Spleen (tissue), 11 donors: ENCODE measurements around the gene BUB1B. TPM values are rescaled to one million over a fixed set of nuclear protein-coding genes. Genes with fewer than 3 reads are reported as not detected.

Experiments used
- DNase-seq: peaks from one replicate; pipeline ENCODE4 v3.0.0-alpha.2; 2020
- H3K27ac ChIP-seq, 8 donors: fragments of 200-600 bp; sonication (generic) in 7 of 8; 1 replicate in 4 of 8; 2 replicates in 4 of 8; pipeline versions ENCODE4 v1.5.0 to v1.8.0; 2016 to 2021; ENCODE audit warnings: inconsistent platforms in 4 of 8, mild to moderate bottlenecking in 4 of 8, moderate library complexity in 1 of 8
- H3K27me3 ChIP-seq, 7 donors: fragments of 200-600 bp; sonication (generic) in 6 of 7; replicated peaks in 1 of 7; 1 replicate in 4 of 7; 2 replicates in 3 of 7; pipeline versions ENCODE4 v1.5.0 to v1.8.0; 2016 to 2021; ENCODE audit warnings: inconsistent platforms in 3 of 7, mild to moderate bottlenecking in 1 of 7
- H3K36me3 ChIP-seq, 6 donors: fragments of 200-600 bp; sonication (generic) in 5 of 6; 1 replicate in 4 of 6; 2 replicates in 2 of 6; pipeline versions ENCODE4 v1.5.0 to v1.8.0; 2016 to 2021; ENCODE audit warnings: inconsistent platforms in 2 of 6
- H3K4me1 ChIP-seq, 6 donors: fragments of 200-600 bp; sonication (generic) in 5 of 6; 1 replicate in 3 of 6; 2 replicates in 3 of 6; pipeline versions ENCODE4 v1.5.0 to v1.8.0; 2016 to 2021; ENCODE audit warnings: inconsistent platforms in 3 of 6
- H3K4me3 ChIP-seq, 8 donors: fragments of 200-600 bp; sonication (generic) in 7 of 8; 1 replicate in 4 of 8; 2 replicates in 4 of 8; pipeline versions ENCODE4 v1.5.0 to v1.8.0; 2016 to 2021; ENCODE audit warnings: inconsistent platforms in 4 of 8, mild to moderate bottlenecking in 4 of 8, moderate library complexity in 2 of 8
- H3K9me3 ChIP-seq, 8 donors: fragments of 200-600 bp; sonication (generic) in 7 of 8; 1 replicate in 4 of 8; 2 replicates in 4 of 8; pipeline versions ENCODE4 v1.5.0 to v1.8.0; 2016 to 2021; ENCODE audit warnings: inconsistent platforms in 4 of 8
- CTCF ChIP-seq, 11 experiments: fragments of 200-600 bp in 7 of 11; fragments of 450-650 bp in 4 of 11; sonication (generic) in 4 of 11; IDR thresholded peaks in 8 of 11; conservative IDR thresholded peaks in 3 of 11; 1 replicate in 7 of 11; 2 replicates in 4 of 11; pipeline versions ENCODE4 v1.4.0 to v1.8.0; 2016 to 2021; ENCODE audit warnings: antibody characterized with exemption in 11 of 11, inconsistent platforms in 4 of 11, mild to moderate bottlenecking in 1 of 11
- POLR2A ChIP-seq, 3 donors: fragments of 450-650 bp; IDR thresholded peaks; one replicate each; pipeline ENCODE4 v1.5.1; 2017; ENCODE audit warnings: antibody characterized with exemption in 3 of 3, mild to moderate bottlenecking in 1 of 3
- POLR2AphosphoS5 ChIP-seq, 3 donors: sonication (generic); formaldehyde crosslinking; IDR thresholded peaks; one replicate each; pipeline ENCODE4 v1.5.1; 2017; ENCODE audit warnings: antibody characterized with exemption in 3 of 3
- WGBS, 5 donors: extraction: QIAGEN DNeasy Blood & Tissue Kit in 3 of 5; methylation state at CpG; one replicate each; pipeline versions ENCODE4 v1.1.5 to v1.1.7; 2013 to 2018; 5-methylcytosine and 5-hydroxymethylcytosine counted together
- intact Hi-C: fragments of 100-400 bp; cut with DNase I; formaldehyde crosslinking; loops from one replicate; pipeline ENCODE4 v1.15.0; 2023; ENCODE audit warnings: low total_unique reads
- polyA plus RNA-seq, 3 donors: library from polyadenylated mRNA; stranded (reverse); fragments of 200-250 nt; gene quantifications; one replicate each; pipeline ENCODE4 v1.2.1, GENCODE V29; 2013
- total RNA-seq, 7 donors: library from RNA; depleted of rRNA in 3 of 7; stranded (reverse); fragments of >200 nt in 3 of 7; fragmentation: NEBNext Ultra II Directional in 4 of 7; extraction: Animal tissue kit (Norgen Biotek cat#: 25700) in 4 of 7; gene quantifications; one replicate each; pipeline versions ENCODE4 v1.1.0 to v1.2.1, GENCODE V29; 2016 to 2021
- donor health status: healthy with polysubstance abuse.
- donor health status: DM: no; HTN: no; CAD: no; lungs with moderate emphysema.
- donor health status: DM: no; HTN: no; CAD: no.
- donor health status: Bipolar disorder and iron deficiency.
- donor health status: healthy.
- donor health status: DM: no; HTN: no; CAD: no.
- donor health status: DM: yes; HTN: yes; CAD: no.

Gene BUB1B
- total and polyA plus RNA-seq, 10 donors = 1.2 to 11.8 (median 6.3) TPM

- Histone ChIP-seq H3K9me3 (no peaks in the 10 kb centered on the region), H3K27ac (no peak overlapping the region), H3K27me3 (peaks cover 0 to 33% (median 7%) of the 10 kb centered on the region in 7 donors), H3K4me1 (peaks cover 0 to 3% (median 0%) of the 10 kb centered on the region in 6 donors), H3K36me3 (no peaks in the 10 kb centered on the region), H3K4me3 (no peak overlapping the region)
- 61 to 67% (median 66%) methylated on average over 6 to 7 of the region's 7 CpGs for WGBS, 5 donors
- DNase-seq = no peak
- intact Hi-C loops = no loop called here
- no peak for TF ChIP-seq POLR2AphosphoS5 (IDR thresholded peaks at IDR 0.05)
- no peak for TF ChIP-seq POLR2A (IDR thresholded peaks at IDR 0.05)
- no peak for TF ChIP-seq CTCF (IDR thresholded peaks at IDR 0.05 in 8 of 11, conservative IDR thresholded peaks at IDR 0.05 in 3 of 11)
Measured at GRCh38 chr15:40259021-40259420, 98.2 kb downstream of the BUB1B start.

- no peak for DNase-seq
- Histone ChIP-seq H3K36me3 (no peaks in the 10 kb centered on the region), H3K4me1 (no peaks in the 10 kb centered on the region), H3K9me3 (no peaks in the 10 kb centered on the region), H3K27ac (no peak overlapping the region), H3K27me3 (peaks cover 0 to 10% (median 0%) of the 10 kb centered on the region in 7 donors), H3K4me3 (no peak overlapping the region)
- TF ChIP-seq POLR2AphosphoS5 (IDR thresholded peaks at IDR 0.05) (no peak), POLR2A (IDR thresholded peaks at IDR 0.05) (no peak), CTCF (IDR thresholded peaks at IDR 0.05 in 8 of 11, conservative IDR thresholded peaks at IDR 0.05 in 3 of 11) (no peak)
- intact Hi-C loops = no loop called here
- WGBS, 5 donors = 75 to 92% (median 88%) methylated on average over 12 of the region's 12 CpGs
Measured at GRCh38 chr15:40263024-40263754, 102.3 kb downstream of the BUB1B start.

- DNase-seq = no peak
- Histone ChIP-seq H3K27me3 (no peaks in the 10 kb centered on the region), H3K4me1 (no peaks in the 10 kb centered on the region), H3K4me3 (no peak overlapping the region), H3K27ac (no peak overlapping the region), H3K9me3 (no peaks in the 10 kb centered on the region), H3K36me3 (no peaks in the 10 kb centered on the region)
- intact Hi-C loops = no loop called here
- no peak for TF ChIP-seq POLR2A (IDR thresholded peaks at IDR 0.05)
- 82 to 91% (median 85%) methylated on average over 15 to 16 of the region's 16 CpGs for WGBS, 5 donors
Measured at GRCh38 chr15:40264321-40265153, 103.7 kb downstream of the BUB1B start.

GRCh38 chr15:40265355-40265754 lies 104.5 kb downstream of the BUB1B start:
- DNase-seq = no peak
- no peak overlapping the region for H3K27ac ChIP-seq
- 80 to 91% (median 86%) methylated on average over 1 to 10 of the region's 10 CpGs for WGBS, 5 donors

More at GRCh38 chr15:40265355-40265754, 104.5 kb downstream of the BUB1B start:
- no peak overlapping the region for H3K4me3 ChIP-seq
- no peaks in the 10 kb centered on the region for H3K27me3 ChIP-seq
- H3K9me3 ChIP-seq = no peaks in the 10 kb centered on the region
- H3K36me3 ChIP-seq = no peaks in the 10 kb centered on the region
- no peaks in the 10 kb centered on the region for H3K4me1 ChIP-seq
- intact Hi-C loops = no loop called here
- no peak for TF ChIP-seq POLR2AphosphoS5 (IDR thresholded peaks at IDR 0.05)
- no peak for TF ChIP-seq CTCF (IDR thresholded peaks at IDR 0.05 in 8 of 11, conservative IDR thresholded peaks at IDR 0.05 in 3 of 11)
- no peak for TF ChIP-seq POLR2A (IDR thresholded peaks at IDR 0.05)
